LHCN-M2 (cell line): Measurements from ENCODE around the gene GPRASP2. TPM values are rescaled to one million over a fixed set of nuclear protein-coding genes. Genes with fewer than 3 reads are reported as not detected.

Experiments
- DNase-seq: peaks from one replicate; pipeline ENCODE4 v3.0.0-alpha.2; 2012; ENCODE audit warnings: low read depth
- total RNA-seq: library from RNA; depleted of rRNA; stranded (reverse); fragments of >200 nt; gene quantifications from 2 replicates; pipeline ENCODE4 v1.2.3, GENCODE V29; 2014; rRNA removed

GPRASP2 gene
- total RNA-seq, 1 experiment from 2014 or later: 13.0 TPM

GRCh38 chrX:102745513-102745856 lies 33.2 kb downstream of the GPRASP2 start:
- DNase-seq: no peak

DNA sequence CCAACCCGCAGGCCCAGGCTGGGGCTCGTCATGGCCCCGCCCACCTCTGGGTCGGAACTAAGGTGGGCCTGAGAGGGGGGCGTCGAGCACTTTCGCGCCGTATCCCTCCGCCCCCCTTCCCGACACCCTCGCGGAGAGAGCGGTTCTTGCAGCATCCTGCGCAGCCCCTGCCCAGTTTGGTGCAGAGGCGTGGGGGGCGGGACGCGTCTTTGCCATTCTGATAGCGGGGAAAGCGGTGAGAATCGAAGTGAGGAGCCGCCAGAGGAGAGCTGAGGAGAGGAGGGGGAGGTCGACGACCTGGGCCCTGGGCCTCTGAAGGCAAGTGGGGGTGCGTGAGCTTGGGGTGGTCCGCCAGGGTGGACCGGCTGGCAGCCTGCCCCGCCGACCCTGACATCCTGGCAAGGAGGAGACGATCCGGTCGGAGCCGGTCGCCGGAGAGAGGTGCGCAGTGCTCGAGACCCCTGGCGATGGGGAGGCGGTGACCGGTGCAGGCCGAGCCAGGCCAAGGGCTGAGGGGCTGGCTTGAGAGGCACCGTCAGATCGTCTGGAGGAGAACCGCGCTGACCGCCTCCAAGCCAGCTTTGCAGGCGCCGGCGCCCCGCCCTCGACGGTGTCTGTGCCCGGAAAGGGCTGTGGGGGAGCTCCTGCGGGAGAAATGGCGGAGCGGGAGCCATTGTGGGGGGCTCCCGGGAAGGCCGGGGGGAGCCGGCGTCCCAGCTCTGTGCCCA lies 33.8 kb downstream of the GPRASP2 start:
- DNase-seq: no peak

DNA sequence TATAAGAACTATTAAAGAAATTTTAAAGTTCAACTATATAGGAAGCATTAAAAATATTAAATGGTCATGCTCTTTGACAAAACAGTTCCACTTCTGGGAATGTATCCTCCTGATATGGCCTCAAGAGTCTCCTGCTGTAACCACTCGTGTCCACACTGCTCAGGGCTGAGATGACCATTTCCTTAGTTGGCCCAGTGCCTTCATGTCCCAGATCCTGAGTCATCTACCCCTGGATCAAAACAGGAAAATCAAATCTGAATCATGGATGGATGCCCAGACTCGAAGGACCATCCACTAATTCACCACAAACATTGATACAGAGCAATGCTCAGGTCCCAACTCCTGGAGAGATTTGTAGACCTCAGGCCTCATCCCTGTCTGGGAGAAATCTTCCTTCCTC lies 53.0 kb downstream of the GPRASP2 start:
- DNase-seq: peak; percentile 71

DNA sequence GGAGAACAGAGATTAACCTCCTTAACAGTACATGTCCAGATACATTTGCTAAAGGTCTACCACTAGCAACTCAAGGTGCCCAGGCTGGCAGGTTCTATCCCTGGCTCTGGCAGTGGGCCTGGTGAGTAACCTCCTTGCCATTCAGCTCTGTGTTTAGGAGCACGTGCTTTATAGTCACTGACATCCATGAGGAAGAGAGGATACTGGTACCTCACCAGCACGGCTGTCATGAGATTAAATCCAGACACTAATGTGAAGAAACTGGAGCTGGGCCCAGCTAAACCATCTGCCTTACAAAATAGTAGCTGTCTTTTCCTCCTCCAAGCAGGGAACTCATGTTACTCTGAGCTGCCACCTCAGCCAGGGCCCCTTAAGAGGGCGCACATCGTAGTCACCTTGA lies 53.6 kb downstream of the GPRASP2 start:
- peak; percentile 53 for DNase-seq

GRCh38 chrX:102767287-102767686 lies 55.0 kb downstream of the GPRASP2 start:
- no peak for DNase-seq

Other genes starting within 250 kb of the GPRASP2 start
- gene TCP11X2, start 240.6 kb upstream of the GPRASP2 start, total RNA-seq: not detected in 2 replicates
- 14.5 and 20.8 TPM in 2 replicates for gene TMSB15A, start 195.7 kb upstream of the GPRASP2 start, total RNA-seq
- 13.4 and 20.0 TPM in 2 replicates for gene ARMCX5, start 112.9 kb upstream of the GPRASP2 start, total RNA-seq
- gene GPRASP1, start 61.0 kb upstream of the GPRASP2 start, total RNA-seq: 1.5 and 2.0 TPM in 2 replicates
- 1.7 and 4.5 TPM in 2 replicates for gene GPRASP3, start 8.3 kb downstream of the GPRASP2 start, total RNA-seq
- not detected in 2 replicates for gene RAB40AL, start 224.8 kb downstream of the GPRASP2 start, total RNA-seq